ENCODE results near the gene WDR5.

DNA sequence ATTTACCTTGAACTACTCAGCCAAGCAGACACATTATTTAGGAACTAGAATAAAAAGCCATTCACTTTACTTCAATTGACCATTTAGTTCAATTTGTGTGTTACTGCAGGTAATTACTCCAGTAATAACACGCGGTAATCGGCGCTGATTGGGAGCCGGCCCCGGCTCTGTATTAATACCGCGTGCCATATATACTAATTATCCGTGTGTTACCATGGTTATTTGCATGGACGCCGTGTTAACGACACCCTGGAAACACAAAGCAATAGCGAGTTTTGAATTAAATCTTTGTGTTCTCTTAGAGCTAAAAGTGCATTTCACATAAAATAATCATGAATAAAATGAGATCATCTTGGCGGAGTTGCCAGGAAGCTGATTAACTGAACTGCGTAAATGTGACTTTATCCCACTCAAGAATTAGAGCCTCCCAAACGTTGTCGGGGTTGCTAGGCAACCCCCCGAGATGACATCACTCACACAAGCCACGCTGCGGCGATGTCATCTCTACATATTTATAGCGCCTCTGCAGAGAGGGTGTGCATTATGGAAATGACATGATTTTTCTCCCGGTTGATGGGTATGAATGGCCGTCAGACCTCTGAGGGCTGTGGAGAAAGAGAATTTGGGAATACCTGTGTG lies 69.9 kb downstream of the WDR5 start:
- TF ChIP-seq, protein P1, sequence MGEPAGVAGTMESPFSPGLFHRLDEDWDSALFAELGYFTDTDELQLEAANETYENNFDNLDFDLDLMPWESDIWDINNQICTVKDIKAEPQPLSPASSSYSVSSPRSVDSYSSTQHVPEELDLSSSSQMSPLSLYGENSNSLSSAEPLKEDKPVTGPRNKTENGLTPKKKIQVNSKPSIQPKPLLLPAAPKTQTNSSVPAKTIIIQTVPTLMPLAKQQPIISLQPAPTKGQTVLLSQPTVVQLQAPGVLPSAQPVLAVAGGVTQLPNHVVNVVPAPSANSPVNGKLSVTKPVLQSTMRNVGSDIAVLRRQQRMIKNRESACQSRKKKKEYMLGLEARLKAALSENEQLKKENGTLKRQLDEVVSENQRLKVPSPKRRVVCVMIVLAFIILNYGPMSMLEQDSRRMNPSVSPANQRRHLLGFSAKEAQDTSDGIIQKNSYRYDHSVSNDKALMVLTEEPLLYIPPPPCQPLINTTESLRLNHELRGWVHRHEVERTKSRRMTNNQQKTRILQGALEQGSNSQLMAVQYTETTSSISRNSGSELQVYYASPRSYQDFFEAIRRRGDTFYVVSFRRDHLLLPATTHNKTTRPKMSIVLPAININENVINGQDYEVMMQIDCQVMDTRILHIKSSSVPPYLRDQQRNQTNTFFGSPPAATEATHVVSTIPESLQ (CRISPR knock-in tag; IDR thresholded peaks at IDR 0.05), result no peak
- TF ChIP-seq, protein P2, sequence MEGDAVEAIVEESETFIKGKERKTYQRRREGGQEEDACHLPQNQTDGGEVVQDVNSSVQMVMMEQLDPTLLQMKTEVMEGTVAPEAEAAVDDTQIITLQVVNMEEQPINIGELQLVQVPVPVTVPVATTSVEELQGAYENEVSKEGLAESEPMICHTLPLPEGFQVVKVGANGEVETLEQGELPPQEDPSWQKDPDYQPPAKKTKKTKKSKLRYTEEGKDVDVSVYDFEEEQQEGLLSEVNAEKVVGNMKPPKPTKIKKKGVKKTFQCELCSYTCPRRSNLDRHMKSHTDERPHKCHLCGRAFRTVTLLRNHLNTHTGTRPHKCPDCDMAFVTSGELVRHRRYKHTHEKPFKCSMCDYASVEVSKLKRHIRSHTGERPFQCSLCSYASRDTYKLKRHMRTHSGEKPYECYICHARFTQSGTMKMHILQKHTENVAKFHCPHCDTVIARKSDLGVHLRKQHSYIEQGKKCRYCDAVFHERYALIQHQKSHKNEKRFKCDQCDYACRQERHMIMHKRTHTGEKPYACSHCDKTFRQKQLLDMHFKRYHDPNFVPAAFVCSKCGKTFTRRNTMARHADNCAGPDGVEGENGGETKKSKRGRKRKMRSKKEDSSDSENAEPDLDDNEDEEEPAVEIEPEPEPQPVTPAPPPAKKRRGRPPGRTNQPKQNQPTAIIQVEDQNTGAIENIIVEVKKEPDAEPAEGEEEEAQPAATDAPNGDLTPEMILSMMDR (IDR thresholded peaks at IDR 0.05), result no peak
- TF ChIP-seq, protein P3, sequence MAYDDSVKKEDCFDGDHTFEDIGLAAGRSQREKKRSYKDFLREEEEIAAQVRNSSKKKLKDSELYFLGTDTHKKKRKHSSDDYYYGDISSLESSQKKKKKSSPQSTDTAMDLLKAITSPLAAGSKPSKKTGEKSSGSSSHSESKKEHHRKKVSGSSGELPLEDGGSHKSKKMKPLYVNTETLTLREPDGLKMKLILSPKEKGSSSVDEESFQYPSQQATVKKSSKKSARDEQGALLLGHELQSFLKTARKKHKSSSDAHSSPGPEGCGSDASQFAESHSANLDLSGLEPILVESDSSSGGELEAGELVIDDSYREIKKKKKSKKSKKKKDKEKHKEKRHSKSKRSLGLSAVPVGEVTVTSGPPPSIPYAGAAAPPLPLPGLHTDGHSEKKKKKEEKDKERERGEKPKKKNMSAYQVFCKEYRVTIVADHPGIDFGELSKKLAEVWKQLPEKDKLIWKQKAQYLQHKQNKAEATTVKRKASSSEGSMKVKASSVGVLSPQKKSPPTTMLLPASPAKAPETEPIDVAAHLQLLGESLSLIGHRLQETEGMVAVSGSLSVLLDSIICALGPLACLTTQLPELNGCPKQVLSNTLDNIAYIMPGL (CRISPR knock-in tag; IDR thresholded peaks at IDR 0.05), result no peak
- TF ChIP-seq ZBTB21 (CRISPR knock-in tag; IDR thresholded peaks at IDR 0.05; ENCODE audit: borderline replicate concordance), result no peak
- TF ChIP-seq, protein P4, sequence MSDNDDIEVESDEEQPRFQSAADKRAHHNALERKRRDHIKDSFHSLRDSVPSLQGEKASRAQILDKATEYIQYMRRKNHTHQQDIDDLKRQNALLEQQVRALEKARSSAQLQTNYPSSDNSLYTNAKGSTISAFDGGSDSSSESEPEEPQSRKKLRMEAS (CRISPR knock-in tag; IDR thresholded peaks at IDR 0.05), result no peak
- TF ChIP-seq ZNF121 (CRISPR knock-in tag; IDR thresholded peaks at IDR 0.05), result no peak
- no peak for TF ChIP-seq TEAD4 (CRISPR knock-in tag; IDR thresholded peaks at IDR 0.05)
- TF ChIP-seq, protein P5, sequence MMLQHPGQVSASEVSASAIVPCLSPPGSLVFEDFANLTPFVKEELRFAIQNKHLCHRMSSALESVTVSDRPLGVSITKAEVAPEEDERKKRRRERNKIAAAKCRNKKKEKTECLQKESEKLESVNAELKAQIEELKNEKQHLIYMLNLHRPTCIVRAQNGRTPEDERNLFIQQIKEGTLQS (CRISPR knock-in tag; conservative IDR thresholded peaks at IDR 0.05), result no peak
- no peak for TF ChIP-seq NFYB (CRISPR knock-in tag; conservative IDR thresholded peaks at IDR 0.05; ENCODE audit: low read depth)
- TF ChIP-seq, protein P6, sequence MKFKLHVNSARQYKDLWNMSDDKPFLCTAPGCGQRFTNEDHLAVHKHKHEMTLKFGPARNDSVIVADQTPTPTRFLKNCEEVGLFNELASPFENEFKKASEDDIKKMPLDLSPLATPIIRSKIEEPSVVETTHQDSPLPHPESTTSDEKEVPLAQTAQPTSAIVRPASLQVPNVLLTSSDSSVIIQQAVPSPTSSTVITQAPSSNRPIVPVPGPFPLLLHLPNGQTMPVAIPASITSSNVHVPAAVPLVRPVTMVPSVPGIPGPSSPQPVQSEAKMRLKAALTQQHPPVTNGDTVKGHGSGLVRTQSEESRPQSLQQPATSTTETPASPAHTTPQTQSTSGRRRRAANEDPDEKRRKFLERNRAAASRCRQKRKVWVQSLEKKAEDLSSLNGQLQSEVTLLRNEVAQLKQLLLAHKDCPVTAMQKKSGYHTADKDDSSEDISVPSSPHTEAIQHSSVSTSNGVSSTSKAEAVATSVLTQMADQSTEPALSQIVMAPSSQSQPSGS (CRISPR knock-in tag; IDR thresholded peaks at IDR 0.05; ENCODE audit: borderline replicate concordance, low read depth), result no peak
- TF ChIP-seq SMAD3 (CRISPR knock-in tag; IDR thresholded peaks at IDR 0.05; ENCODE audit: borderline replicate concordance), result no peak
- no peak for TF ChIP-seq FOXP1 (CRISPR knock-in tag; IDR thresholded peaks at IDR 0.05; ENCODE audit: borderline replicate concordance)
- TF ChIP-seq CBFB (CRISPR knock-in tag; IDR thresholded peaks at IDR 0.05; ENCODE audit: low read depth), result no peak
